Measurements from ENCODE around the gene CALM1.

CALM1 gene

GRCh38 chr14:90382491-90383125 lies 14.2 kb upstream of the CALM1 start:
- DNase-seq (ENCODE audit: extremely low spot score) = no peak
- TF ChIP-seq, protein P1, sequence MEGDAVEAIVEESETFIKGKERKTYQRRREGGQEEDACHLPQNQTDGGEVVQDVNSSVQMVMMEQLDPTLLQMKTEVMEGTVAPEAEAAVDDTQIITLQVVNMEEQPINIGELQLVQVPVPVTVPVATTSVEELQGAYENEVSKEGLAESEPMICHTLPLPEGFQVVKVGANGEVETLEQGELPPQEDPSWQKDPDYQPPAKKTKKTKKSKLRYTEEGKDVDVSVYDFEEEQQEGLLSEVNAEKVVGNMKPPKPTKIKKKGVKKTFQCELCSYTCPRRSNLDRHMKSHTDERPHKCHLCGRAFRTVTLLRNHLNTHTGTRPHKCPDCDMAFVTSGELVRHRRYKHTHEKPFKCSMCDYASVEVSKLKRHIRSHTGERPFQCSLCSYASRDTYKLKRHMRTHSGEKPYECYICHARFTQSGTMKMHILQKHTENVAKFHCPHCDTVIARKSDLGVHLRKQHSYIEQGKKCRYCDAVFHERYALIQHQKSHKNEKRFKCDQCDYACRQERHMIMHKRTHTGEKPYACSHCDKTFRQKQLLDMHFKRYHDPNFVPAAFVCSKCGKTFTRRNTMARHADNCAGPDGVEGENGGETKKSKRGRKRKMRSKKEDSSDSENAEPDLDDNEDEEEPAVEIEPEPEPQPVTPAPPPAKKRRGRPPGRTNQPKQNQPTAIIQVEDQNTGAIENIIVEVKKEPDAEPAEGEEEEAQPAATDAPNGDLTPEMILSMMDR (IDR thresholded peaks at IDR 0.05; ENCODE audit: control extremely low read depth, extremely low read depth, low read depth, missing control alignments) = no peak
- CTCF ChIA-PET = interaction anchor here (5.9 kb wide), 1 partner anchor 17 kb away, joined by 40 read pairs; no protein-coding TSS in a partner anchor
- POLR2A ChIA-PET = interaction anchor here (1.5 to 4.5 kb wide), 2 partner anchors 14 to 17 kb away, joined by 3 to 39 read pairs; partner anchors contain the start of gene CALM1

DNA sequence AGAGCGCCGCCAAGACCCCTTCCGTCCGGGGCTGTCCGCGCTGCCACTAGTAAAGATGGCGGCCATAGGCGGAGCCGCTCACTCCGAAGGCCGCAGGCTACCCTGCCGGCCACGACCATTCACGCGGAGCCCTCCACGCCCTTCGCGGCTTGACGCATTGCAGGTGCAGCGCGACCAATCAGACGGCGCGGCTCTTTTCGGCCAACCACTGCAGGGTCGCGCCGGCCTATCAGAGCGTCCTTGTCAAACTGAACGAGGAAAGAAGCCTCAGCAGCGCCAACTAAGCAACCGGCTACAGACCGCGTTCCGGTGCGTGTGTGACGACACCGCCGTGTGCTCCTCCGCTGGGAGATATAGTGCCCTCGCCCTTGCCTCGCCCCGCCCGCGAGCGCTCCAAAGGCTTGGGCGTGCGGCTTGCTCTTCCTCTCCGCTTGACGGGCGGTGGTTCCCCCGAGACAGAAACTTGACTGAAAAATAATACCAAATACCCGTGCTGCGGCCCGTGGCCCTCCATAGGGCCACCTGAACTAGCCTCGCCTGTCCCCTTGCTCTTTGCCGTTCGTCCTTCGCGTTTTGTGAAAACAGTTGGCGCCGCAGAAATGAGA lies 13.6 kb upstream of the CALM1 start:
- peak; percentile 97 for DNase-seq (ENCODE audit: extremely low spot score)
- ChIA-PET POLR2A (interaction anchor here (0.6 to 4.5 kb wide), 4 partner anchors 13 to 33 kb away, joined by 3 to 39 read pairs (median 4); partner anchors contain the start of gene CALM1), CTCF (interaction anchor here (0.8 to 5.9 kb wide), 5 partner anchors 9 to 314 kb away, joined by 3 to 40 read pairs (median 5); no protein-coding TSS in a partner anchor)
- TF ChIP-seq, protein P1 (IDR thresholded peaks at IDR 0.05; ENCODE audit: control extremely low read depth, extremely low read depth, low read depth, missing control alignments) = no peak

GRCh38 chr14:90383731-90384542 lies 12.9 kb upstream of the CALM1 start:
- TF ChIP-seq, protein P1 (IDR thresholded peaks at IDR 0.05; ENCODE audit: control extremely low read depth, extremely low read depth, low read depth, missing control alignments) = no peak
- DNase-seq (ENCODE audit: extremely low spot score) = no peak
- CTCF ChIA-PET = interaction anchor here (0.8 to 5.9 kb wide), 5 partner anchors 10 to 313 kb away, joined by 3 to 40 read pairs (median 5); no protein-coding TSS in a partner anchor
- POLR2A ChIA-PET = interaction anchor here (0.6 to 4.5 kb wide), 4 partner anchors 13 to 43 kb away, joined by 3 to 39 read pairs (median 4); partner anchors contain the start of gene CALM1

DNA sequence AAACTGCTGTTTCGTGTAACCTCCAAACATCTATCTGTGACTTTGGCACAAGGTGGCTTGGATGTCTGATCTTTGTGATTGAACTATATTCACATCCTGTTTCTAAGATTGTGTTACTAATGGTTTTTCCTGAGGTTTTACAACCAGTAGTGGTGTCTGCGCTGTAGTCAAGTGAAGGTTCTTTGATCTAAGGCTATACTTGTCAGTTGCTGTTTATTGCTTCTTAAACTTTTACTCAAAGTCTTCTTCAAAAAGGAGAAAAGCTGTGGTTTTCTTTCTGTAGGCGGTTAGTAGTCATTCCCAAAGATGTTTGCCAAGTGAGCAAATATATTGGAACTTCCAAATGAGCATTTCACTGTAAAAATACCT lies 12.3 kb upstream of the CALM1 start:
- no peak for DNase-seq (ENCODE audit: extremely low spot score)
- CTCF ChIA-PET = interaction anchor here (1.1 to 5.9 kb wide), 4 partner anchors 10 to 30 kb away, joined by 4 to 40 read pairs (median 6); no protein-coding TSS in a partner anchor
- TF ChIP-seq, protein P1 (IDR thresholded peaks at IDR 0.05; ENCODE audit: control extremely low read depth, extremely low read depth, low read depth, missing control alignments) = no peak
- POLR2A ChIA-PET = interaction anchor here (0.8 to 4.5 kb wide), 3 partner anchors 12 to 42 kb away, joined by 3 to 39 read pairs (median 5); partner anchors contain the start of gene CALM1

DNA sequence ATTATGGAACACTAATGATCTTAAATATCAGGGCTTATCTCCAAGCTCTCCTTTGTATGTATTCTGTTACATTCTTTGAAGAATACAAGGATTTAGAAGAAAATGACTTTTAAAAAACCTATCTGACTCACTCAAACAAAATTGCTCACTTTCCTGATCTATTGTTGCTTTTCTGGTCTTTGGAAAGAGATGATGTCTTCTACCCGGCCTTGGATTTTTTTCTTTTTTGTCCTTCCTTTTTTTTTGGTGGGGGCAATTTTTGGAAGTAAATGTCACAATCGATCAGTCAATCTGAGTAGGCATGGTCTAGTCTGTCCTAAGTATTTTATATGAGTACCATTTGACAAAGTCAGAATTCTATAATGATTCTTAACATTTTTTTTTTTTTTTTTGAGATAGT lies 10.5 kb upstream of the CALM1 start:
- CTCF ChIA-PET = interaction anchor here (1.9 to 5.9 kb wide), 2 partner anchors 11 to 14 kb away, joined by 5 to 40 read pairs; partner anchors contain the start of gene CALM1
- no peak for DNase-seq (ENCODE audit: extremely low spot score)
- POLR2A ChIA-PET = no interaction called here
- TF ChIP-seq, protein P1 (IDR thresholded peaks at IDR 0.05; ENCODE audit: control extremely low read depth, extremely low read depth, low read depth, missing control alignments) = no peak

Measured in GM10248 (cell line).